ENCODE measurements around the gene BCAS4. TPM values are rescaled to one million over a fixed set of nuclear protein-coding genes. Genes with fewer than 3 reads are reported as not detected.

Gene BCAS4
- total and polyA plus RNA-seq, 2 donors (not counting 1 experiment from before 2014, with no cell fraction given): 14.1 to 33.7 TPM

GRCh38 chr20:50821994-50822393, 27.1 kb downstream of the BCAS4 start:
- Histone ChIP-seq H3K4me2 (ENCODE audit: extremely low read depth, insufficient read depth, low read length) (no peak overlapping the region), H4K20me1 (ENCODE audit: control insufficient read depth, extremely low read depth, insufficient read depth, low read length) (no peaks in the 10 kb centered on the region), H3K9me3 (ENCODE audit: control insufficient read depth, insufficient read depth, low read depth, low read length) (no peaks in the 10 kb centered on the region), H3K27me3 (ENCODE audit: control insufficient read depth, insufficient read depth, low read length) (no peaks in the 10 kb centered on the region), H3K36me3 (ENCODE audit: control insufficient read depth, insufficient read depth, low read length) (no peaks in the 10 kb centered on the region), H3K9ac (ENCODE audit: insufficient read depth, low read length) (no peak overlapping the region), H3K4me3 (replicated peaks in 1 of 4; ENCODE audit: control extremely low read depth in 1 of 4, insufficient read depth in 1 of 4, low read depth in 3 of 4, low read length in 4 of 4) (no peak overlapping the region), H3K79me2 (ENCODE audit: control insufficient read depth, insufficient read depth, low read length) (no peaks in the 10 kb centered on the region), H2AFZ (ENCODE audit: low read length) (no peak overlapping the region), H3K4me1 (ENCODE audit: control insufficient read depth, extremely low read depth, insufficient read depth, low read length) (peaks cover 10% of the 10 kb centered on the region), H3K27ac (ENCODE audit: insufficient read depth, low read length) (no peak overlapping the region)
- TF ChIP-seq, protein P1, sequence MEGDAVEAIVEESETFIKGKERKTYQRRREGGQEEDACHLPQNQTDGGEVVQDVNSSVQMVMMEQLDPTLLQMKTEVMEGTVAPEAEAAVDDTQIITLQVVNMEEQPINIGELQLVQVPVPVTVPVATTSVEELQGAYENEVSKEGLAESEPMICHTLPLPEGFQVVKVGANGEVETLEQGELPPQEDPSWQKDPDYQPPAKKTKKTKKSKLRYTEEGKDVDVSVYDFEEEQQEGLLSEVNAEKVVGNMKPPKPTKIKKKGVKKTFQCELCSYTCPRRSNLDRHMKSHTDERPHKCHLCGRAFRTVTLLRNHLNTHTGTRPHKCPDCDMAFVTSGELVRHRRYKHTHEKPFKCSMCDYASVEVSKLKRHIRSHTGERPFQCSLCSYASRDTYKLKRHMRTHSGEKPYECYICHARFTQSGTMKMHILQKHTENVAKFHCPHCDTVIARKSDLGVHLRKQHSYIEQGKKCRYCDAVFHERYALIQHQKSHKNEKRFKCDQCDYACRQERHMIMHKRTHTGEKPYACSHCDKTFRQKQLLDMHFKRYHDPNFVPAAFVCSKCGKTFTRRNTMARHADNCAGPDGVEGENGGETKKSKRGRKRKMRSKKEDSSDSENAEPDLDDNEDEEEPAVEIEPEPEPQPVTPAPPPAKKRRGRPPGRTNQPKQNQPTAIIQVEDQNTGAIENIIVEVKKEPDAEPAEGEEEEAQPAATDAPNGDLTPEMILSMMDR (conservative IDR thresholded peaks at IDR 0.05 in 1 of 2, IDR thresholded peaks at IDR 0.05 in 1 of 2; ENCODE audit: low read depth in 1 of 2, low read length in 2 of 2): no peak
- no peak for TF ChIP-seq EZH2 (IDR thresholded peaks at IDR 0.05; ENCODE audit: low read length, missing control alignments)
- DNase-seq (ENCODE audit: low read depth in 2 of 2): no peak

- Histone ChIP-seq H3K27me3 (ENCODE audit: control insufficient read depth, insufficient read depth, low read length) (no peaks in the 10 kb centered on the region), H3K27ac (ENCODE audit: insufficient read depth, low read length) (no peak overlapping the region), H2AFZ (ENCODE audit: low read length) (no peak overlapping the region), H3K4me3 (replicated peaks in 1 of 4; ENCODE audit: control extremely low read depth in 1 of 4, insufficient read depth in 1 of 4, low read depth in 3 of 4, low read length in 4 of 4) (no peak overlapping the region), H3K36me3 (ENCODE audit: control insufficient read depth, insufficient read depth, low read length) (no peaks in the 10 kb centered on the region), H3K9me3 (ENCODE audit: control insufficient read depth, insufficient read depth, low read depth, low read length) (no peaks in the 10 kb centered on the region), H3K4me2 (ENCODE audit: extremely low read depth, insufficient read depth, low read length) (no peak overlapping the region), H3K4me1 (ENCODE audit: control insufficient read depth, extremely low read depth, insufficient read depth, low read length) (peaks cover 10% of the 10 kb centered on the region), H3K9ac (ENCODE audit: insufficient read depth, low read length) (no peak overlapping the region), H4K20me1 (ENCODE audit: control insufficient read depth, extremely low read depth, insufficient read depth, low read length) (no peaks in the 10 kb centered on the region), H3K79me2 (ENCODE audit: control insufficient read depth, insufficient read depth, low read length) (no peaks in the 10 kb centered on the region)
- DNase-seq (ENCODE audit: low read depth in 2 of 2): no peak
- TF ChIP-seq, protein P1 (conservative IDR thresholded peaks at IDR 0.05 in 1 of 2, IDR thresholded peaks at IDR 0.05 in 1 of 2; ENCODE audit: low read depth in 1 of 2, low read length in 2 of 2): no peak
- TF ChIP-seq EZH2 (IDR thresholded peaks at IDR 0.05; ENCODE audit: low read length, missing control alignments): no peak
Observed at GRCh38 chr20:50823319-50823718, 28.5 kb downstream of the BCAS4 start.

GRCh38 chr20:50824137-50824536, 29.3 kb downstream of the BCAS4 start:
- no peak overlapping the region for H3K9ac ChIP-seq (ENCODE audit: insufficient read depth, low read length)
- H3K4me1 ChIP-seq (ENCODE audit: control insufficient read depth, extremely low read depth, insufficient read depth, low read length): peaks cover 7% of the 10 kb centered on the region
- H4K20me1 ChIP-seq (ENCODE audit: control insufficient read depth, extremely low read depth, insufficient read depth, low read length): no peaks in the 10 kb centered on the region
- TF ChIP-seq, protein P1 (conservative IDR thresholded peaks at IDR 0.05 in 1 of 2, IDR thresholded peaks at IDR 0.05 in 1 of 2; ENCODE audit: low read depth in 1 of 2, low read length in 2 of 2): no peak
- no peak for TF ChIP-seq EZH2 (IDR thresholded peaks at IDR 0.05; ENCODE audit: low read length, missing control alignments)
- H3K27me3 ChIP-seq (ENCODE audit: control insufficient read depth, insufficient read depth, low read length): no peaks in the 10 kb centered on the region
- H2AFZ ChIP-seq (ENCODE audit: low read length): no peak overlapping the region
- no peaks in the 10 kb centered on the region for H3K79me2 ChIP-seq (ENCODE audit: control insufficient read depth, insufficient read depth, low read length)
- no peaks in the 10 kb centered on the region for H3K36me3 ChIP-seq (ENCODE audit: control insufficient read depth, insufficient read depth, low read length)
- peak overlapping the region; percentile 63 for H3K4me2 ChIP-seq (ENCODE audit: extremely low read depth, insufficient read depth, low read length)
- DNase-seq (ENCODE audit: low read depth in 2 of 2): peak; percentile 75 to 90
- H3K27ac ChIP-seq (ENCODE audit: insufficient read depth, low read length): peak overlapping the region; percentile 37
- H3K9me3 ChIP-seq (ENCODE audit: control insufficient read depth, insufficient read depth, low read depth, low read length): no peaks in the 10 kb centered on the region
- H3K4me3 ChIP-seq (replicated peaks in 1 of 4; ENCODE audit: control extremely low read depth in 1 of 4, insufficient read depth in 1 of 4, low read depth in 3 of 4, low read length in 4 of 4): no peak overlapping the region

All from fibroblast of lung (primary cell).